ENCODE data around the gene DQX1.

DQX1 gene

DNA sequence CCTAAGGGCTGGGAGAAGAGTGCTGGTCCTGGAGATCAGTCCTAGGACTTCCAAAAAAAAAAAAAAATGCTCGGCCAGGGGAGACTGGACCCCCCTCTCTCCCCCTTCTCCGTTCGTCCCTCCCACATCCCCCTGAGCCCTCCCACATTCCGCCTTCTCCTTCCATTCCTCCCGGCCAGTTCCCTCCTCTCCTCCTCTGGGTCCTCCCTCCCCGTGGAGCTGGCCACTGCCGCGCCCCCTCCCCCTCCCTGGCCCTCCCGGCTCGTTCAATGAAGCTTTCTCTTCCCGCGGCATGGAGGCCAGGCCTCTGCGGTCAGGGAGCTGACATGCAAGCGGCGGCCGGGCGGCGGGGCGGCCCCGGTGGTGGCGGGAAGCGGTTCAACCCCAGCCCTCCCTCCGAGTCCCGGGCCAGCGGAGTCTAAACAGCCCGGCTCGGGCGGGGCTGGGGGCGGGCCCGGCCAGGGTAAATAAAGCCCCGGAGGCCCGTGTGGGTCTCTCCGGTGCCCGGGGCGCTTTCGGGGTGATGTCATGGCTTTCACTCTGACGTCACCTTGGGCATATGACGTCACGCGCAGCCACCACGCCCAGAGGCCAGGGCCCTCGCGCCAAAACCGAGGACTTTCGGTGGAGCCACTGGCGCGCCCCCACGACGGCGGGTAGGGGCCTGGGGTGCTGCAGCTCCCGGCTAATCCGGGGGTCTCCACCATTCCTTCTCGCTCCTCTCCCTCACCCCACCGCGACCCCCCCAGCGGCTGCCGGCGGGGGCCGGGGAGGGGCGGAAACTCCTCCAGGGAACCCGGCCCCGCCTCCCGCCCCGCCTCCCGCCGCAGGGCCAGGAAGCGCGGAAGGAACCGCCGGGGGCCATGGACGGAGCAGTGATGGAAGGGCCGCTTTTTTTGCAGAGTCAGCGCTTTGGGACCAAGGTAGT is 28.1 kb upstream of the DQX1 start, which contains the start of the genes DOK1 and LOXL3:
DOK1 (plus strand) TSS at position 829 of the 928 bp plus-strand sequence; CDS start at position 864, 35 bp downstream.
LOXL3 (minus strand) TSS at position 51 of the 928 bp plus-strand sequence. CDS start 1,308 bp downstream, outside the sequence.
- TF ChIP-seq ZFP3 (CRISPR knock-in tag; IDR thresholded peaks at IDR 0.05) = peak; percentile 74
- TF ChIP-seq CSDC2 (CRISPR knock-in tag; IDR thresholded peaks at IDR 0.05) = 0 out of 2 replicates have a peak, but pooled peaks have one; percentile 45
- TF ChIP-seq, protein P1, sequence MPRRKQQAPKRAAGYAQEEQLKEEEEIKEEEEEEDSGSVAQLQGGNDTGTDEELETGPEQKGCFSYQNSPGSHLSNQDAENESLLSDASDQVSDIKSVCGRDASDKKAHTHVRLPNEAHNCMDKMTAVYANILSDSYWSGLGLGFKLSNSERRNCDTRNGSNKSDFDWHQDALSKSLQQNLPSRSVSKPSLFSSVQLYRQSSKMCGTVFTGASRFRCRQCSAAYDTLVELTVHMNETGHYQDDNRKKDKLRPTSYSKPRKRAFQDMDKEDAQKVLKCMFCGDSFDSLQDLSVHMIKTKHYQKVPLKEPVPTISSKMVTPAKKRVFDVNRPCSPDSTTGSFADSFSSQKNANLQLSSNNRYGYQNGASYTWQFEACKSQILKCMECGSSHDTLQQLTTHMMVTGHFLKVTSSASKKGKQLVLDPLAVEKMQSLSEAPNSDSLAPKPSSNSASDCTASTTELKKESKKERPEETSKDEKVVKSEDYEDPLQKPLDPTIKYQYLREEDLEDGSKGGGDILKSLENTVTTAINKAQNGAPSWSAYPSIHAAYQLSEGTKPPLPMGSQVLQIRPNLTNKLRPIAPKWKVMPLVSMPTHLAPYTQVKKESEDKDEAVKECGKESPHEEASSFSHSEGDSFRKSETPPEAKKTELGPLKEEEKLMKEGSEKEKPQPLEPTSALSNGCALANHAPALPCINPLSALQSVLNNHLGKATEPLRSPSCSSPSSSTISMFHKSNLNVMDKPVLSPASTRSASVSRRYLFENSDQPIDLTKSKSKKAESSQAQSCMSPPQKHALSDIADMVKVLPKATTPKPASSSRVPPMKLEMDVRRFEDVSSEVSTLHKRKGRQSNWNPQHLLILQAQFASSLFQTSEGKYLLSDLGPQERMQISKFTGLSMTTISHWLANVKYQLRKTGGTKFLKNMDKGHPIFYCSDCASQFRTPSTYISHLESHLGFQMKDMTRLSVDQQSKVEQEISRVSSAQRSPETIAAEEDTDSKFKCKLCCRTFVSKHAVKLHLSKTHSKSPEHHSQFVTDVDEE (CRISPR knock-in tag; IDR thresholded peaks at IDR 0.05) = peak; percentile 78; the same call in 1 of the 2 replicates
- TF ChIP-seq RARB (CRISPR knock-in tag; IDR thresholded peaks at IDR 0.05) = no peak
- TF ChIP-seq GLIS3 (CRISPR knock-in tag; IDR thresholded peaks at IDR 0.05) = 0 out of 2 replicates have a peak, but pooled peaks have one; percentile 33
- peak; percentile 80; the same call in 1 of the 2 replicates for TF ChIP-seq PATZ1 (CRISPR knock-in tag; IDR thresholded peaks at IDR 0.05; ENCODE audit: borderline replicate concordance)
- no peak for TF ChIP-seq ZNF8 (CRISPR knock-in tag; IDR thresholded peaks at IDR 0.05)
- peak; percentile 85 for ATAC-seq

DNA sequence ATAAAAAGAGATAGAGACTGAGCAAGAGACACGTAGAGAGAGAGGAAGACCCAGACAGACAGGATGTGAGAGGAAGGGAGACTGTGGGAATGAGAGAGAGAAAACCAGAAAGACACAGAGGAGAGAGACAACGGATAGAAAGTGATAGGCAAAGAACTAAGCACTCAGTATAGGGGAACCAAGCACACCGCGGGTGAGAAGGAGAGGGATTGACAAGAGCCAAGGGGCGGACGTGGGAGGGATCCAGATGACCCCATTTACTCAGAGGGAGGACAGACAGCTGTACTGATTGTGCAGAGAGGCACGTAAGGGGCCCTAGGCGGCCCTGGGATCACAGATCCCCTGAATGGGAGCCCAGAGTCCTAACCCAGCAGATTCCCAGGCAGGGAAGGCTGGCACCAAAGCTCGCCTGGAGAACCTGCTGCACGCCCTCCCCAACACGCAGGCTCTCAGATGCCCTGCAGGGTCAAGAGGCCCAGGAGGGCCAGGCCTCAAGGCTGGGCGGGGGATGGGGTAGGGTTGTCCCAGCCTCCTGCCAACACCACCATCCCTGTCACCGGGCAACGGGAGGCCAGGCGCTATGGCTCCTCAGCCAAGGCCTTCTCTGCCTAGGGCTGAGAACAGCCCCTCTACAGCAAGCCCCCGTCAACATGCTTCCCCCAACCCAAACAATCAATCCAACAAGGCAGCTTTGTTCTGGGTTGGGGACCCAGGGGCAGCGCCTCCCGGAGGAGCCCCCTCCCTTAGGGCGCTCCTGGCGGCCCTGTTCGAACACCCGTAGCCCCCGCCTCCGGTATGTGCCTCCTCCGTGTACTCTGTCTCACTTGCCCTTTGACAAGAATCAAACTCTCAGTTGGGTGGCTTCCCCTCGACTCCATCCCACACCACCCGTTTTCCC is 27.1 kb upstream of the DQX1 start:
- TF ChIP-seq POU6F1 (CRISPR knock-in tag; IDR thresholded peaks at IDR 0.05; ENCODE audit: borderline replicate concordance, low read depth) (no peak), ZNF565 (CRISPR knock-in tag; conservative IDR thresholded peaks at IDR 0.05; ENCODE audit: low read depth) (no peak), ZNF8 (CRISPR knock-in tag; IDR thresholded peaks at IDR 0.05) (no peak), PPARA (CRISPR knock-in tag; IDR thresholded peaks at IDR 0.05; ENCODE audit: borderline replicate concordance) (no peak), BACH2 (CRISPR knock-in tag; IDR thresholded peaks at IDR 0.05; ENCODE audit: borderline replicate concordance) (no peak), ZFP3 (CRISPR knock-in tag; IDR thresholded peaks at IDR 0.05) (no peak)
- TF ChIP-seq, protein P1 (CRISPR knock-in tag; IDR thresholded peaks at IDR 0.05) = no peak
- peak; percentile 30 for ATAC-seq

DNA sequence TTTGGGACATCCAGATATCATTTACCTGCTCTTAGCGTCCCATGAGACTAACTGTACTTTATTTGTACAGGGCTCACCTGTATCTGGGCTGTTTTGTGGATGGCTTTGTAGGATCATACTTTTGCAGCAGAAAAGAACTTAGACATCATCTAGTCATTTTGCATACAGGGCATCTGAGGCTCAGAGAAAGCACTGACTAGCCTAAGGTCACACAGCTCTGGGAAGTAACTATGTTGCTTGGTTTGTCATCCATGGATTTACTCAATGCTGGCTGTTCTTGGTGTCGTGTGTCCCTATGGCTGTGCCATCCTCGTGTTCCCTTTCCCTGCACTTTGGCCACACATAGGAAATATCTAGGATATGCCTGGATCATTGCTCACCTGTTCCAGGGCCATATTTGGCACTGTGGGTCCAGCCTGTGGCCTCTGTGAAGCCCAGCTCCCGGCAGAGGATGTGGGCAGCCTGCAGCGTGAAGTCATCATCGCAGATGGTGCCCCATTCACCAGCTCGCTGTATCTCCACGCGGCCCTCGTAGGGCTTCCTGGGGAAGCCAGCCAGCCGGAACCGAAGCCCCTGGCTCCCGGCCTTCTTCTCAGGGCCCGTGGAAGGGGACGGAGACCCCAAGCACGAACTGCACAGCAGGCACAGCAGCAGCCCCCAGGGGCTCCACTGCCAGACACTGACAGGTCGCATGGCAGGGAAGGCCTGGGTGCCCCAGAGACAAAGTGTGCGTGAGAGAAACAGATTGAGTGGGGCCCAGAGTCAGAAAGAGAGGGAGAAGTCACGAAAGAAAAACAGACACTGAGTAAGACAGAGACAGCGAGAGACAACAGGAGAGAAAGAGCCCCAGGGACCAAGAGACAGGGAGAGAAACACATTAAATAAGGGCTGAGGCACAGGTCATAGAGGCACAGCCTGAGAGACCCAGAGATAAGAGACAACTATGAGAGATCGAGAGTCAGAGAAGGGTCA is 26.2 kb upstream of the DQX1 start:
- ATAC-seq = no peak
- TF ChIP-seq, protein P1 (CRISPR knock-in tag; IDR thresholded peaks at IDR 0.05) = no peak
- TF ChIP-seq TOX (CRISPR knock-in tag; IDR thresholded peaks at IDR 0.05; ENCODE audit: borderline replicate concordance) (no peak), BACH2 (CRISPR knock-in tag; IDR thresholded peaks at IDR 0.05; ENCODE audit: borderline replicate concordance) (no peak)

Measured in SK-N-SH treated with all-trans-retinoic acid at 6 μM for 48 hours (cell line).